Progenitor cell of endocrine pancreas (in vitro differentiated cells): ENCODE results near the gene MAN2B2. TPM values are rescaled to one million over a fixed set of nuclear protein-coding genes. Genes with fewer than 3 reads are reported as not detected.

Source experiments
- DNase-seq: peaks from one replicate; pipeline ENCODE4 v3.0.0; 2021; ENCODE audit warnings: low spot score; ENCODE audit not compliant: unreplicated experiment
- H3K27ac Mint-ChIP-seq: 2 replicates; pipeline ENCODE4 v1.8.0; 2021; ENCODE audit warnings: mild to moderate bottlenecking, moderate library complexity, mixed read lengths
- H3K27me3 Mint-ChIP-seq: 2 replicates; pipeline ENCODE4 v1.8.0; 2021; ENCODE audit warnings: mixed read lengths
- H3K36me3 Mint-ChIP-seq: 2 replicates; pipeline ENCODE4 v1.8.0; 2022; ENCODE audit warnings: mixed read lengths; ENCODE audit not compliant: insufficient read depth
- H3K4me1 Mint-ChIP-seq: 2 replicates; pipeline ENCODE4 v1.8.0; 2021; ENCODE audit warnings: low read depth, mixed read lengths
- H3K4me3 Mint-ChIP-seq: 2 replicates; pipeline ENCODE4 v1.8.0; 2021; ENCODE audit warnings: low read depth, mild to moderate bottlenecking, moderate library complexity, mixed read lengths
- H3K9me3 Mint-ChIP-seq: 2 replicates; pipeline ENCODE4 v1.8.0; 2021; ENCODE audit warnings: low read depth, mixed read lengths
- total RNA-seq: library from RNA; stranded (reverse); gene quantifications from 2 replicates; pipeline ENCODE4 v1.2.1, GENCODE V29; 2021
- TF ChIP-seq, protein P1 (sequence below): fragments of 200-600 bp; sonication (generic); IDR thresholded peaks from one replicate; pipeline ENCODE4 v1.5.0; 2021; ENCODE audit warnings: antibody characterized with exemption, mild to moderate bottlenecking; ENCODE audit not compliant: unreplicated experiment

MAN2B2 gene
- total RNA-seq, 1 donor from 2014 or later = 25.4 TPM

DNA sequence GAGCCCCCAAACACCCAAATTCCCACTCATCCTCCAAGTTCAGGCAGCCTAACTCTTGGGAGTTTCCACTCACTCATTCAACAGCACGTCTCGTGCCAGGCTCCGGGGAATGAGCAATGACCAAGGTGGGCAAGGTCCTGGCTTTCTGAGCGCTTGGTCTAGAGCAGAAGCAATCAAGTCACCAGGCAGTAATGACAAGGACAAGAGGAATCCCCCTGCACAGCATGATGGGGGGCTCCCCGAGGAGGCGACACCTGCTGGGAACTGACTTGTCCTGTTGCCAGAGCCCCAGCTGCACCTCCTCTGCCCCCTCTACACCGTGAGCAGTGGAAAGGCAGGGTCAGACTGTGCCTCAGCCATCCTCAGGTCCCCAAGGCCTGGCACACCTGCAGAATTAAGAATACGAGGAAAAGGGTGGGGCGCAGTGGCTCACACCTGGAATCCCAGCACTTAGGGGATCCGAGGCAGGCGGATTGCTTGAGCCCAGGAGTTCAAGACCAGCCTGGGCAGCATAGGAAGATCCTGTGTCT, 39.8 kb downstream of the MAN2B2 start:
- TF ChIP-seq, protein P1, sequence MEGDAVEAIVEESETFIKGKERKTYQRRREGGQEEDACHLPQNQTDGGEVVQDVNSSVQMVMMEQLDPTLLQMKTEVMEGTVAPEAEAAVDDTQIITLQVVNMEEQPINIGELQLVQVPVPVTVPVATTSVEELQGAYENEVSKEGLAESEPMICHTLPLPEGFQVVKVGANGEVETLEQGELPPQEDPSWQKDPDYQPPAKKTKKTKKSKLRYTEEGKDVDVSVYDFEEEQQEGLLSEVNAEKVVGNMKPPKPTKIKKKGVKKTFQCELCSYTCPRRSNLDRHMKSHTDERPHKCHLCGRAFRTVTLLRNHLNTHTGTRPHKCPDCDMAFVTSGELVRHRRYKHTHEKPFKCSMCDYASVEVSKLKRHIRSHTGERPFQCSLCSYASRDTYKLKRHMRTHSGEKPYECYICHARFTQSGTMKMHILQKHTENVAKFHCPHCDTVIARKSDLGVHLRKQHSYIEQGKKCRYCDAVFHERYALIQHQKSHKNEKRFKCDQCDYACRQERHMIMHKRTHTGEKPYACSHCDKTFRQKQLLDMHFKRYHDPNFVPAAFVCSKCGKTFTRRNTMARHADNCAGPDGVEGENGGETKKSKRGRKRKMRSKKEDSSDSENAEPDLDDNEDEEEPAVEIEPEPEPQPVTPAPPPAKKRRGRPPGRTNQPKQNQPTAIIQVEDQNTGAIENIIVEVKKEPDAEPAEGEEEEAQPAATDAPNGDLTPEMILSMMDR = no peak
- H3K36me3 Mint-ChIP-seq = peaks cover 15% of the 10 kb centered on the region

DNA sequence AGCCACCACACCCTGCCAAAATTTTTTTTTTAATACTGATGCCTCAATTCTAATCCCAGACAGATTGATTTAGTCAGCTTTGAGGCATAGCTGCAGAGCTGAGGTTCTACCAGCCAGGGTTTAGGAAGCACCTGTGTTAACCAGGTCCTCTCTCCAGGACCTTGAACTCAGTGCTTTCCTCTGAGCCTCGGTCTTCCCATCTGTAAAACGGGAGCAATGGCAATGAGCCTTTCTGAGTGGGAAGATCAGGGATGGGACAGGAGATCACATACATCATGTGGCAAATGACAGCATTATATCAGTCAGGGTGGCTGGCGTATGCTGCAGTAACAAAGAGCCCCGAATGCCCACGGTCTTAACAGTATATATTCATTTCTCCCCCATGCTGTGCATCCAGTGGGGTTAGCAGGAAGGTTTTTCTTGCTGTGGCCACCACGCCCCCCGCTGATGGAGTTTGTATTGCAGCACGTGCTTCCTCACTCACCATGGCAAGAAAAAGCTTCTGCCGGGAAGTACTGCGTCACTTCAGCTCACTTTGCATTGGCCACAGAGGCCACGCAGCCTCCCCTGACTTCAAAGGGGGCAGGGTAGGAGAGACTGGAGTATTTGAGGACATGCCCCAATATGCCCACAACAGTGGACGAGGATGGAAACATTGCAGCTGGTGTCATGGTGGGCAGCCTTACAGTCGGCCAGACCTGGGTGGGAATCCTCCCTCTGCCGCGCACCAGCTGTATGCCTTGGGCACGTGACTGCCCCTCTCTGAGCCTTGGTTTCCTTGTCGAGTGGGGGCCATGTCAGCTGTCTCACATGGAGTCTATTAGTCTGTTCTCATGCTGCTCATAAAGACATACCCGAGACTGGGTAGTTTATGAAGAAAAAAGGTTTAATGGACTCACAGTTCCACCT, 41.4 kb downstream of the MAN2B2 start:
- DNase-seq = no peak
- no peak overlapping the region for H3K4me3 Mint-ChIP-seq
- no peaks in the 10 kb centered on the region for H3K27me3 Mint-ChIP-seq
- H3K4me1 Mint-ChIP-seq = no peaks in the 10 kb centered on the region
- H3K9me3 Mint-ChIP-seq = no peaks in the 10 kb centered on the region
- H3K27ac Mint-ChIP-seq = no peak overlapping the region
- H3K36me3 Mint-ChIP-seq = peaks cover 15% of the 10 kb centered on the region
- TF ChIP-seq, protein P1 = no peak

More for the DNA sequence above, 39.8 kb downstream of the MAN2B2 start:
- H3K27ac Mint-ChIP-seq = no peak overlapping the region
- no peak overlapping the region for H3K4me3 Mint-ChIP-seq
- H3K27me3 Mint-ChIP-seq = no peaks in the 10 kb centered on the region
- no peaks in the 10 kb centered on the region for H3K4me1 Mint-ChIP-seq
- DNase-seq = no peak
- H3K9me3 Mint-ChIP-seq = no peaks in the 10 kb centered on the region

- Mint-ChIP-seq H3K36me3 (peaks cover 17% of the 10 kb centered on the region), H3K4me1 (no peaks in the 10 kb centered on the region), H3K27me3 (no peaks in the 10 kb centered on the region), H3K9me3 (no peaks in the 10 kb centered on the region), H3K27ac (no peak overlapping the region), H3K4me3 (no peak overlapping the region)
- no peak for DNase-seq
- TF ChIP-seq, protein P1 = no peak
These were observed 42.3 kb downstream of the MAN2B2 start for GRCh38 chr4:6617246-6617645.

- Mint-ChIP-seq H3K4me3 (no peak overlapping the region), H3K27me3 (no peaks in the 10 kb centered on the region), H3K9me3 (no peaks in the 10 kb centered on the region), H3K4me1 (no peaks in the 10 kb centered on the region), H3K27ac (no peak overlapping the region), H3K36me3 (peaks cover 15% of the 10 kb centered on the region)
- TF ChIP-seq, protein P1 = no peak
- no peak for DNase-seq
These were observed 43.6 kb downstream of the MAN2B2 start for GRCh38 chr4:6618386-6619115.

GRCh38 chr4:6619116-6619465, 44.1 kb downstream of the MAN2B2 start:
- Mint-ChIP-seq H3K27me3 (no peaks in the 10 kb centered on the region), H3K4me3 (no peak overlapping the region), H3K4me1 (no peaks in the 10 kb centered on the region), H3K9me3 (no peaks in the 10 kb centered on the region), H3K27ac (no peak overlapping the region), H3K36me3 (peaks cover 15% of the 10 kb centered on the region)
- no peak for DNase-seq
- TF ChIP-seq, protein P1 = no peak
